GM12875 (cell line): ENCODE results near the gene CD48.

Experiments used
- H3K4me3 ChIP-seq: one replicate; pipeline ENCODE4 v1.5.1; 2011; ENCODE audit warnings: low read depth, low read length, control low read depth
- TF ChIP-seq, protein P1 (sequence below): IDR thresholded peaks from 2 replicates; pipeline ENCODE4 v1.5.1; 2011; ENCODE audit warnings: low read depth, mild to moderate bottlenecking, control low read depth, inconsistent platforms, low read length, moderate library complexity, borderline replicate concordance; ENCODE audit not compliant: insufficient read depth

The CD48 gene

DNA sequence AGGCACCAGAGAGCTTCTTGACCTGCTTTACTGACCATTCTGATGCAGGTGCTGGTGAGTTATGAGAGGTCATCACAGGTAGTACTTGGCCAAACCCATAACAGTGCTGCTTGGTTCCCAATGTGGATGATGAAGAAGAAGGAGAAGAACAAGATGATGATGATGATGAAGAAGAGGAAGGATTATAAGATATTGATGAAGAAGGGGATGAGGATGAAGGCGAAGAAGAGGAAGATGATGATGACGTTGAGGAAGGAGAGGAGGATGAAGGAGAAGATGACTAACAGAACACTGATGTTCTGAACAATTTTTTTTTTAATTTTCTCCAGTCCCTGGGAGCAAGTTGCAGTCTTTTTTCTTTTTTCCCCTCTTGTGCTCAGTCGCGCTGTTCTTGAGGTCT lies 40.9 kb downstream of the CD48 start:
- TF ChIP-seq, protein P1, sequence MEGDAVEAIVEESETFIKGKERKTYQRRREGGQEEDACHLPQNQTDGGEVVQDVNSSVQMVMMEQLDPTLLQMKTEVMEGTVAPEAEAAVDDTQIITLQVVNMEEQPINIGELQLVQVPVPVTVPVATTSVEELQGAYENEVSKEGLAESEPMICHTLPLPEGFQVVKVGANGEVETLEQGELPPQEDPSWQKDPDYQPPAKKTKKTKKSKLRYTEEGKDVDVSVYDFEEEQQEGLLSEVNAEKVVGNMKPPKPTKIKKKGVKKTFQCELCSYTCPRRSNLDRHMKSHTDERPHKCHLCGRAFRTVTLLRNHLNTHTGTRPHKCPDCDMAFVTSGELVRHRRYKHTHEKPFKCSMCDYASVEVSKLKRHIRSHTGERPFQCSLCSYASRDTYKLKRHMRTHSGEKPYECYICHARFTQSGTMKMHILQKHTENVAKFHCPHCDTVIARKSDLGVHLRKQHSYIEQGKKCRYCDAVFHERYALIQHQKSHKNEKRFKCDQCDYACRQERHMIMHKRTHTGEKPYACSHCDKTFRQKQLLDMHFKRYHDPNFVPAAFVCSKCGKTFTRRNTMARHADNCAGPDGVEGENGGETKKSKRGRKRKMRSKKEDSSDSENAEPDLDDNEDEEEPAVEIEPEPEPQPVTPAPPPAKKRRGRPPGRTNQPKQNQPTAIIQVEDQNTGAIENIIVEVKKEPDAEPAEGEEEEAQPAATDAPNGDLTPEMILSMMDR, result no peak

GRCh38 chr1:160669802-160670201 lies 41.8 kb downstream of the CD48 start:
- TF ChIP-seq, protein P1, result no peak
- H3K4me3 ChIP-seq, result no peak overlapping the region

More for the DNA sequence above, 40.9 kb downstream of the CD48 start:
- H3K4me3 ChIP-seq, result no peak overlapping the region

GRCh38 chr1:160669276-160669675 lies 42.3 kb downstream of the CD48 start:
- TF ChIP-seq, protein P1, result no peak
- no peak overlapping the region for H3K4me3 ChIP-seq

GRCh38 chr1:160667896-160668295 lies 43.7 kb downstream of the CD48 start:
- no peak overlapping the region for H3K4me3 ChIP-seq
- TF ChIP-seq, protein P1, result no peak

- peak overlapping the region; percentile 24 for H3K4me3 ChIP-seq
- TF ChIP-seq, protein P1, result no peak
Measured at GRCh38 chr1:160666079-160666442, 45.6 kb downstream of the CD48 start.

- TF ChIP-seq, protein P1, result no peak
- peak overlapping the region; percentile 24 for H3K4me3 ChIP-seq
Measured at GRCh38 chr1:160665330-160666078, 46.1 kb downstream of the CD48 start.

GRCh38 chr1:160664573-160665051 lies 47.0 kb downstream of the CD48 start:
- TF ChIP-seq, protein P1, result no peak
- H3K4me3 ChIP-seq, result no peak overlapping the region
